ENCODE data around the gene CBX3.
"Not testable (repeated sequence)": the region's sequence is repeated elsewhere in the genome, so short reads cannot be mapped to it uniquely, and the experiment has no call there.

- TF ChIP-seq CTCF (IDR thresholded peaks at IDR 0.05; ENCODE audit: insufficient read depth, low read length, poor library complexity, severe bottlenecking); EZH2phosphoT487 (conservative IDR thresholded peaks at IDR 0.05; ENCODE audit: low read length): not testable (repeated sequence)
Observed at GRCh38 chr7:26163804-26164203, 37.7 kb upstream of the CBX3 start.

All from SU-DHL-6 (cell line).